K562 (cell line): ENCODE measurements around the gene MICAL2. TPM values are rescaled to one million over a fixed set of nuclear protein-coding genes. Genes with fewer than 3 reads are reported as not detected.

Source experiments
- ATF7 ChIP-seq: fragments of 450-650 bp; IDR thresholded peaks from 2 replicates; pipeline ENCODE4 v1.7.1; 2014; ENCODE audit warnings: mild to moderate bottlenecking, moderate library complexity
- BHLHE40 ChIP-seq: IDR thresholded peaks from 2 replicates; pipeline ENCODE4 v1.6.1; 2011; ENCODE audit warnings: low read length, improper control_type of control experiment
- CBX8 ChIP-seq: fragments of 200-600 bp; sonication (generic); IDR thresholded peaks from 2 replicates; pipeline ENCODE4 v1.6.1; 2012; ENCODE audit warnings: borderline replicate concordance, mixed run types, low read depth, mild to moderate bottlenecking, moderate library complexity, mixed read lengths, low read length, control low read depth, inconsistent platforms; ENCODE audit not compliant: poor library complexity, severe bottlenecking; ENCODE audit errors: extremely low read depth
- EWSR1 ChIP-seq: fragments of 450-650 bp; IDR thresholded peaks from 2 replicates; pipeline ENCODE4 v1.6.1; 2018; ENCODE audit warnings: borderline replicate concordance, mild to moderate bottlenecking, low read depth, moderate library complexity; ENCODE audit not compliant: partially characterized antibody
- FOS ChIP-seq: IDR thresholded peaks from 3 replicates; pipeline ENCODE4 v1.6.1; 2011; ENCODE audit not compliant: insufficient read length; ENCODE audit errors: extremely low read depth
- FOXM1 ChIP-seq, 2 experiments: fragments of 450-650 bp in 1 of 2; sonication (generic) in 1 of 2; formaldehyde crosslinking in 1 of 2; IDR thresholded peaks; 2 replicates each; pipeline versions ENCODE4 v1.6.1 to v1.9.0; 2017 to 2022; ENCODE audit warnings: low read depth in 2 of 2, mild to moderate bottlenecking in 2 of 2, missing genetic modification reagents in 1 of 2, moderate library complexity in 1 of 2
- HNRNPH1 ChIP-seq: fragments of 200-400 bp; formaldehyde crosslinking; optimal IDR thresholded peaks from 2 replicates; pipeline ENCODE3; 2017; ENCODE audit warnings: low read depth, mild to moderate bottlenecking, low read length, moderate library complexity
- KDM5B ChIP-seq: fragments of 200-600 bp; sonication (generic); IDR thresholded peaks from 2 replicates; pipeline ENCODE4 v1.6.1; 2012; ENCODE audit warnings: low read depth, mild to moderate bottlenecking, moderate library complexity, low read length, control low read depth, inconsistent platforms; ENCODE audit not compliant: insufficient replicate concordance
- KLF10 ChIP-seq: fragments of 250-450 bp; sonication (Bioruptor Pico); IDR thresholded peaks from 2 replicates; pipeline ENCODE4 v1.6.1; 2021; ENCODE audit warnings: matching md5 sums
- NCOR1 ChIP-seq: fragments of 450-650 bp; IDR thresholded peaks from 2 replicates; pipeline ENCODE4 v1.6.1; 2016; ENCODE audit warnings: mild to moderate bottlenecking, moderate library complexity
- PBX2 ChIP-seq, 2 experiments: IDR thresholded peaks in 1 of 2; conservative IDR thresholded peaks in 1 of 2; 2 replicates each; pipeline ENCODE4 v1.6.1; 2016; ENCODE audit warnings: low read depth in 2 of 2, mild to moderate bottlenecking in 1 of 2, missing compliant biosample characterization in 1 of 2, missing genetic modification characterization in 1 of 2, moderate library complexity in 1 of 2
- PRDM10 ChIP-seq: fragments of 450-650 bp; IDR thresholded peaks from 2 replicates; pipeline ENCODE4 v1.6.1; 2018; ENCODE audit not compliant: partially characterized antibody
- PTBP1 ChIP-seq: fragments of 200-400 bp; formaldehyde crosslinking; IDR thresholded peaks from 2 replicates; pipeline ENCODE4 v1.6.1; 2017; ENCODE audit warnings: low read depth, low read length
- SAFB2 ChIP-seq: fragments of 200-400 bp; formaldehyde crosslinking; IDR thresholded peaks from 2 replicates; pipeline ENCODE4 v1.6.1; 2018; ENCODE audit warnings: borderline replicate concordance, low read length, low read depth, moderate library complexity; ENCODE audit not compliant: severe bottlenecking
- TAF7 ChIP-seq: fragments of 450-650 bp; IDR thresholded peaks from 2 replicates; pipeline ENCODE4 v1.6.1; 2016; ENCODE audit warnings: missing genetic modification characterization, missing compliant biosample characterization
- ZNF518B ChIP-seq: fragments of 250-450 bp; sonication (Bioruptor Pico); IDR thresholded peaks from 2 replicates; pipeline ENCODE4 v1.5.0; 2021; ENCODE audit warnings: mild to moderate bottlenecking, moderate library complexity
- ZNF695 ChIP-seq: fragments of 450-650 bp; formaldehyde crosslinking; IDR thresholded peaks from 2 replicates; pipeline ENCODE4 v1.4.0; 2020; ENCODE audit warnings: mild to moderate bottlenecking, moderate library complexity
- polyA plus RNA-seq, 8 experiments: library from polyadenylated mRNA; depleted of rRNA in 4 of 8; stranded (reverse) in 5 of 8; unstranded in 3 of 8; fragments of >200 nt; fragmentation: Nextera tagmentation in 2 of 8; fragmentation: Illumina TruSeq in 1 of 8; extraction: Ambion mirVana in 2 of 8; extraction: Trizol in 1 of 8; gene quantifications; 2 replicates each; pipeline versions ENCODE4 v1.2.1 to v1.2.3, GENCODE V29; 2011 to 2014; ENCODE audit warnings: inconsistent platforms in 1 of 8, missing spikeins in 1 of 8
- total RNA-seq, 7 experiments: library from RNA; depleted of rRNA in 6 of 7; stranded (reverse); fragments of >200 nt in 6 of 7; fragmentation: Illumina TruSeq in 2 of 7; extraction: Trizol in 2 of 7; gene quantifications; 2 replicates each; pipeline versions ENCODE4 v1.2.1 to v1.2.3, GENCODE V29; 2011 to 2021; ENCODE audit warnings: low replicate concordance in 1 of 7

The MICAL2 gene
- total and polyA plus RNA-seq, 9 of the 15 experiments (the other 6 are each of a cell fraction or from before 2014, with no cell fraction given): 4.7 to 64.2 (median 33.6) TPM

DNA sequence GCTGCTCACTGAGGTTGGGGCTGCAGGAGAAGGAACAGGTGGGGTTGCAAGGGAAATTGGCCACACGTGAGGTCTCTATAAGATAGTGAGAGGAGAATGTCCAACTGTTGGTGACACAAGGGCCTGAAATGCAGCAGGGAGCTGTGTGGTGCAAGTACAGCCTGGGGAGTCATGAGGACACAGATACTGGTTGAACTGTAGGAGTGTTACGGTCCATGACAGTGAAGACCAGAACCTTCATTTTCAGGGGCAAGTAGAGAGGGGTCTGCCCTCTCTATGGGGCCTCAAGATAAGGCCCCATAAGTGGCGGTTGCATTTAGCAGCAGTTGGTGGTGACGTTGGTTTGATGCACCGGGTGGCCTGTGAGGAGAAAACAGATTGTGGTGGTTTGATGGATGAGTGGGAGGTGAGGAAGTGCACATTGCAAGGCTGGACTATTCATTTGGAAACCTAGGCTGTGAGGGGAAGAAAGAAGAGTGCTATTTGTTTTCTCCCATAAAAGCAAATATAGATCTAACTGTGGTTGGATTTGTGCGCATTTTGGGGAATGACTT, 39.4 kb downstream of the MICAL2 start (continued):
- TF ChIP-seq PRDM10 (peak; percentile 81), PBX2 (CRISPR knock-in tag; IDR thresholded peaks at IDR 0.05; ENCODE audit: low read depth) (no peak), PBX2 (tag; conservative IDR thresholded peaks at IDR 0.05; ENCODE audit: low read depth) (peak; percentile 75), EWSR1 (no peak), ATF7 (peak; percentile 61; the same call in 1 of the 2 replicates), BHLHE40 (peak; percentile 78), ZNF518B (CRISPR knock-in tag) (no peak), PTBP1 (no peak), CBX8 (no peak), NCOR1 (peak; percentile 87), KDM5B (no peak), FOXM1 (IDR thresholded peaks at IDR 0.05; ENCODE audit: low read depth) (peak; percentile 68), FOXM1 (CRISPR knock-in tag; IDR thresholded peaks at IDR 0.05; ENCODE audit: low read depth) (no peak), KLF10 (CRISPR knock-in tag) (no peak), ZNF695 (no peak), TAF7 (tag) (no peak), HNRNPH1 (no peak), SAFB2 (no peak), FOS (no peak)
